HG03432 (cell line): ENCODE data around the gene EIF2AK3.
"Not testable (repeated sequence)": the region's sequence is repeated elsewhere in the genome, so short reads cannot be mapped to it uniquely, and the experiment has no call there.

Experiments
- ATAC-seq: cut with Tn5 transposase; IDR thresholded peaks from one replicate; pipeline ENCODE4 v1.9.1; 2021; ENCODE audit warnings: mild to moderate bottlenecking, moderate library complexity; ENCODE audit not compliant: unreplicated experiment

EIF2AK3 gene

DNA sequence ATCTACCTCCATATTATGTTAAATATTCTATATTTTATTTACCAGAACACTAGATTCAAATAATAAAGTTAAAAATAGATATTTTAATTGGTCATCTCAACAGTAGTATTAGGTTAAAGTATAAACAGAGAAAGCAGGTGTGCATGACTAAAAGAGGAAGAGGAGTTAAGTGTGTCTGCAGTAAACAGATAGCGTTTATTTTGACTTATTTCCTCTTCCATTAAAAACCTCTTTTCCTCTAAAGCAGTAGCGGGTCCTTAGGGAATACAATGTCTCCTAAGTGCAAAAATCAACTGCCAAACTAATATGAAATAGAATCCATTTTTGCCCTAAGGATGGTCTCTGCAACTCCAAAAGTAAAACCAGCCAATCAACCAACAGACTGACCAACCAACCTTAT, 27.7 kb downstream of the EIF2AK3 start:
- ATAC-seq, result no peak

DNA sequence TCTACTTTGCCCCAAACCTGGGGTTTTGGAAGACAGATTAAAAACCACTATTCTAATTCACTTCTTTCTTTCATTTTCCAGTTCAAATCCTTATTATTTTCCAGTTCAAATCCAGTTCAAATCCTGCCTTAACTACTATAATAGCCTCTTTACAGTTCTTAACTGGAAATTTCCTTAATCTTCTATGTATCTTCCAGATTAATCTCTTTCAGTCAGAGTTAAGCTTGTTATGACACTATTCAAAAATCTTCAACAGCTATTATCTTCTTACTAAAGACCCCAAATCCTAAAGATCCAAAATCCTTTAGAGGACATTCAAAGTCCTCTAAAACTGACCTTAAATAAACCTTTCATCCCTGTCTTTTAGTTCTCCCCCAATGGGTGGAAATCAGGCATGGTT, 30.1 kb downstream of the EIF2AK3 start:
- ATAC-seq, result no peak

DNA sequence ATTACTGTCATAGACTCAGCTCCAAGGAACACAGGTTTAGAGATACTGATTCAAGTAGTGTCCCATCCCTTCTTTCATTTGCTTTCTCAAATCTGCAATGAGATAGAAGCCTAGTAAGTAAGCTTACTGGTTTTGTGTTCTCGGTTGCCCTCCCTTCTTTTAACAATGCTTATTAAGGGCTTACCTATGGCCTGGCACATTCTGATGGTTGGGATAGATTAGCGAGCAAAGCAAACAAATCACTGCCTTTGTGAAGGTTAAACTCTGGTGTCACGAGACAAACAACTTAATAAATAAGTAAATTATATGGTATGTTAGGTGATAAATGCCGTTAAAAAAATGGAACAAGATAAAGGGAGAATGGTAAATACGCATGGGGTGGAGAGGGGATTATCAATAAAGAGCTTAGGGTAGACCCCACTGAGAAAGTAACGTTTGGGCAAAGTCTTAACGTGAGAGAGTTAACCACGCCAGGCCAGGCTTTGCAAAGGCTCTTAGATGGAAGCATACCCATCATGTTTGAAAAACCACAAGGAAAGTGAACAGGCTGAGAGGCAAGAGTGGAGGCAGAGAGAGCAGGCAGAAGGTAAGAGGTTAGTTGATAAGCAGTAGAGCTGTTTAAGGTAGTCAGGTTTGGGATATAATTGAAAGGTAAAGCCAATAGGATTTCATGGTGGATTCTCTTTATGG, 31.0 kb downstream of the EIF2AK3 start:
- no peak for ATAC-seq

DNA sequence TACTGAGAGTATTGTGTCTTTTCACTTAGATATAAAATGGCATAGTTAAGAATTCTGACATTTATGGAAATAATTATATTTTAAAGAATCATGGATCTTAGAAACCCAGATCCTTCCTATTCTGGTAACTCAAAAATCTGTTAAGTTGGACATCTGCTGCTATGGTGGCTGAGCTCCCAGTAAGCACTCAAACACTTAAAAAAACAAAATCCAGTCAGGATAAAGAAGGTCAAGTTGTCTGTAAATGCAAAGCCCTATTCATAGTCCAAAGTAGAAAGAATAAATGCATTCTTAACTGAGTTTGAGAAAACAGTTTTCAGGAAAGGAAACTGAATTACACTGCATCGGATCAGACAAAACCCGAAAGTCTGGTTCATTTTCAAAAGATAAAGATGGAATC, 35.6 kb downstream of the EIF2AK3 start:
- ATAC-seq, result no peak

DNA sequence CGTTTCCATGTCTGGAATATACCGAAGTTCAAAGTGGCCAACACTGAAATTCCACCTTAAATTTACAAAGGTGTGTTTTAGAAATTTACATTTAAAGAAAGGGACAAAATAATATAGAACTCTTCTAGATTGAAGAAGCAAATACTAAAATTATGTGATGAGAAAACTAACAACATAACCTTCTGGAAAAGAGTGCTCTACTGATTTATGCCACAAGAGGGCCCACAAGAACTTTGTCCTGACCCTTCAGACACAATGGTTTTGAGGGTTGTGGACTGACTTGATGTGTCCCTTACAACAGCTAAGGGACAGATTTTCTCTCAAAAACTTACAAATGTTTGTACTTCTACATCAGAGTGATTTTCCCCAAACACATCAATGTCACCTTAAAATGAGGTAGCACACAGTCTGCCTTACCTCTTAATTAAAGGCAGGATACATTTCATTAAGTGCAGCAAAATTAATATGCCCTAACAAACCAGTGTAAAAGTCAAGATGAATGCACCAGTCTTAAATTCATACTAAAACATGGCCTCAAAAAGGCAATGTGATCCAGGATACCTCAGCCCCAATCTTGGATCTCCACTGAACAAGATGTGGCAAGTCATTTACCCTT, 36.2 kb downstream of the EIF2AK3 start:
- ATAC-seq, result peak; percentile 82

DNA sequence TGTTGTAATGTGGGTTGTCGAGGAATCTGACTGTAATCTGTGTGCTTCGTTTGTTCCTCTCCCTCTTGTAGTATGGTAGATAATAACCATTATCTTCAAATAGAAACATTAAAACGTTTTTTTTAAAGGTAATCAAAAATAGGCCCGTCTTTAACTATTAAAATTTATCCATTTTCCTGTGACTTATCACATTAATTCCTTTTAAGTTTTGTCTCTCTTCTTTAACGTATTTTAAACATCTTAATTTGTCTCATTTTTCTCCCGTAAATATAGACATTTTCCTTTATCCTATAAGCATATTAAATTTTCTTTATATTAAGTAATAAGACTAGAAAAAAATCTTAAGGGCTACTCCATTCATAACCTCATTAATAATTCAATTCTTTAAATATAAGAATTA, 41.3 kb downstream of the EIF2AK3 start:
- no peak for ATAC-seq

DNA sequence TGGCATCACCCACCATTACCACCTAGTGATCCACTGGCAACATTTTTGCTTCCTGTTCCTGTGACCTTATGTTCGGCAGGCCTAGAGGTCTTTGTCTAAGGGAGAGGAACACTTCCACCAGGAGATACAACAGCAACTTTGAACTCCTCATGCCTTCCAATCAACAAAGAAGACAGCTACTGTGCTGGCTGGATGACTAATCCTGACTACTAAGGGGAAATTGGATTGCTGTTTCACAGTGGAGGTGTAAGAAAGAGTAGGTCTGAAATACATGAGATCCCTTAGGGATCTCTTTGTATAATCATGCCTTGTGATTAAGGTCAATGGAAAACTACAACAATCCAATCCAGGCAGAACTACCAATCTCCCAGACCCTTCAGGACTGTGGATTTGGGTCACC, 45.2 kb downstream of the EIF2AK3 start:
- no peak for ATAC-seq

DNA sequence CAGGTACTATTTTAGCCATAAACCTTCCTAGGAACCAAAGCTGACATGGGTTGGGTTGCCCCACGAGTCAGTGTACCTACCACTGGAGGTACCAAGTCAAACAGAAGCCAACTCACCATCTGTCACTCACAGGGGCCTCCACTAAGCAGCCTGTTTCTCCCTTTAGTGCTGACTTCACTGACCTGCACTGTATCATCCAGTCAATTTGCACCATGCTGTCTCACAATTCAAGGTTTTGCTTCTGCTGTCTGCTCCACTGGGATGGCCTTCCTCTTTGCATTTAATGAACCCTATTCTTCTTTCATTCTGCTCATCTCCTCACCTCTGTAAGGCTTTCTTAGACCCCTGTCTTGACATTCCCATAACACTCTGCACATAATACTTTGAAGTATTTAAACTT, 47.2 kb downstream of the EIF2AK3 start:
- no peak for ATAC-seq

DNA sequence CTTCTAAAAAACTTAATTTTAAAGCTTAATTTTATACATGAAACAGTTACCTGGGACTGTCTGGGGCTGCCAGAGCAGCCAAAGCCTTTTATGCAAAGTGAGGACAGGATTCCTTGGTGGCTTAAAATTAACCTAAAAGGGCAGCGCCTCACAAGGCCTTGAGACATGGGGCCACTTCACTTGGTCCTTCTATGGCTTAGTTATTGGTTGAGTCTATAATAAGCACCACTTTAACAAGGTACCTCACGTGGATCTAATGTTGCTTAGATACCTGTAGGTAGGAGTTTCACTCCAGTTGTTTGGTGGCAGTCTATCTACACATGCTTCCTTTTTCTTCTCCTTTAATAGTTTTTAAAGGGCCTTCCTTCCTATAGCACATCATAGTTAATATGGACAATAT, 51.6 kb downstream of the EIF2AK3 start:
- no peak for ATAC-seq

DNA sequence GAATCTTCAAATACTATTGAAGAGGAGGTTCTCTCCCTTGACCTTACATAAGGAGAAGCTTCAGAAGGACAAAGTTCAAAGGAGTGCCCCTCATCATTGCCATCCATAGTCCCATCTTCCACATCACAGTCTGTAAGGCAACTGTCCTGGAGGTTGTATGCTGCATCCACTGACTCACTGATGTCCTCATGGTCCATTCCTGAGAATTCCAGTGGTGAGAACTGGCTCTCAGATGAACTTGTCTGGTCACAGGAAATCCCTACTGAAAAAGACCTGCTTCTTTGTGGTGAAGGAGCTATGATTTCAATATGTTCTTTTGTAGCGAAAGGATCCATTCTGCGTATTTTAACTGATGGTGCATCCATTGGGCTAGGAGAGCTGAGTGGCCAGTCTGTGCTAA, 52.2 kb downstream of the EIF2AK3 start:
- no peak for ATAC-seq

DNA sequence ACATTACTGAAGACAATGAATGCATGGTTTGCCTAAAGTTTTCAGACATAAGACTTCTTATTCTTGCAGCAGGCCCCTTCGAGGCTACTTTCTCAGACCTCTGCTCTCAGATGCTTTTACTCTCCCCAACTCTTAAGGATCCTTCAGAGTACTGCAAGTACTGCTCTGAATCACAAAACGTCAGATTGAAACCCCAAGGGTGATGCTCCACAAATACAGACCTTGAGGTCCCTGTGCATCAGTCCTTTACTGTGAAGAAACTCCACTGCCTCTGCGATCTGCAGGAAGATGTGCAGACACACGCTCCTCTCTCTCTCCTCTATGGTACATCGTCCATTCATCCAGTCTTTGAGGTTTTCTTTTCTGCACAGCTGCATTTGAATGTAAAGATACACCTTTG, 52.8 kb downstream of the EIF2AK3 start:
- ATAC-seq, result peak; percentile 95

DNA sequence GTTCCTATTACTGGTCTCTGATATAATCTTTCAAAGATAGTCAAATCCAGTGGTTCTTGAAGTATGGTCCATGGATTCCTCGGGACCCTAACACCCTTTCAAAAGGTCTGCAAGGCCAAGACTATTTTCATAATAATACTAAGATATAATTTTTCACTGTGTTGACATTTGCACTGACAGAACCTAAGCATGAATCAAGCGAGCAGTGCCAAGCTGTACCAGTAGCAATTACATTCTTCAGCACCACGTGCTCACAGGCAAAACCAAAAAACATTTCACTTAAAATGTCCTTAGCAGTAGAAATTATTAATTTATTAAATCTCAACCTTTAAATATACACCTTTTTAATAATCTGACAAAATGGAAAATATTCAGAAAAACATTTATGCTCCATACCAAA, 59.1 kb downstream of the EIF2AK3 start:
- ATAC-seq, result no peak

DNA sequence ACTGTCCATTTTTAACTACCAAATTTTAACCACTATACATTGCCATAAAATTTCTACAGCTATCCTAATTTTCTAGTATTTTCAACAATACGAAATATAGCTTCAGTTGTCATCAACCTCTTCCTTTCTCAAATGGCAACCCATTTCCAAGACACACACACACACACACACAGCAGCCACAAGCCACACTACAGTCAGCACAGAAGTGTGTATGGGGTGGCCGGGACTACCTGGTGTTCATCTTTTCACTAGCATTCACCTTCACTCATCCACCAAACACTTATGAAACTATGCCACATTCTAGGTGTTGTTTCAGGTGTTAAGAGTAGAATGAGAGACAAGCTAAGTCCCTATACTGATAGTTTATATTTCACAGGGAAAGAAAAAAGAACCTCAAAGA, 62.9 kb downstream of the EIF2AK3 start:
- ATAC-seq, result no peak

DNA sequence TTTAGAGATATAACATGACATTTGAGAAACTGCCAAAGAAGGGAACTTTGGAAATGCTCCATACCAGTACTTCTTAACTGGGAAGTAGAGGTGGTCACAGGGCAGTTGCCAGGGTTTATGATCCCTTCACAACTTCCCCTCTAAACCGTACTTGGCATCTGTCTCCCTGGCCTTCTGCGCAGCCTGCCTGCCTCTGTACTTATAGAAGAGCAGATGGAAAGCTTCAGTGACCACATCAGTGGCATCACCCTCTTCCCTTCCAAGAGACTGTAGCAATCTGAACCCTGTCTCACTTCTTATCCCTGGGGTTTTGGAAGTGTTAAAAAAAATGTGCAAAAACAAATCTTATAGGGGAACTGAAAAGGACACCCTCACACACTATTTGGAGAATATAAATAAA, 64.1 kb downstream of the EIF2AK3 start:
- no peak for ATAC-seq

DNA sequence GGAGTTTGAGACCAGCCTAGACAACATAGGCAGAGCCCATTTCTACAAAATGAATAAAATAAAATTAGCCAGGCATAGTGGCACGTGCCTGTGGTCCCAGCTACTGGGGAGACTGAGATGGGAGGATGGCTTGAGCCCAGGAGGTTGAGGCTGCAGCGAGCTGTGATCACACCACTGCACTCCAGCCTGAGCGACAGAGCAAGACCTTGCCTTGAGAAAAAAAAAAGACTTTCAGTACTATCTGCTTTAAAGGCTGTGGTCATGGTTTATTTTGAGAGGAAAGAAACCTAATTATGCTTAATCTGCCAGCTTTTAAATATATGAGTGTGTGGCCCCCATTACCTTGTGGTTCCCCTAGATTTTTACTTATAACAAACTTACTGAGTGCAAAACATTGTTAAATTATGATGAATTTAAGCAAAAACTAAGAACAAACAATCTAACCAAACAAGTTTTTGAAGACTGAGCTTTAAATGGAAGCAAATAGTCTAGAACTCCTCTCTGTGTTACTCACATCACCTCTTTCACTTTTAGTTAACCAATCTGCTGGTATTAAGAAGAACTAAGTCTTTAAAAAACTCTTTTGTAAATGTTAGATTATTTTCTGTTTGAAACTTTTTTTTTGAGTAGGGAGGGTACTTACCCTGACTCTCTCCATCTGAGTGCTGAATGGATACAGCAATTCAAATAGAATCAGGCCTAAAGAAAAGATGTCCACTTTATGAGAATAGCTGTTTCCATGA, 65.4 kb downstream of the EIF2AK3 start:
- ATAC-seq, result peak; percentile 80

DNA sequence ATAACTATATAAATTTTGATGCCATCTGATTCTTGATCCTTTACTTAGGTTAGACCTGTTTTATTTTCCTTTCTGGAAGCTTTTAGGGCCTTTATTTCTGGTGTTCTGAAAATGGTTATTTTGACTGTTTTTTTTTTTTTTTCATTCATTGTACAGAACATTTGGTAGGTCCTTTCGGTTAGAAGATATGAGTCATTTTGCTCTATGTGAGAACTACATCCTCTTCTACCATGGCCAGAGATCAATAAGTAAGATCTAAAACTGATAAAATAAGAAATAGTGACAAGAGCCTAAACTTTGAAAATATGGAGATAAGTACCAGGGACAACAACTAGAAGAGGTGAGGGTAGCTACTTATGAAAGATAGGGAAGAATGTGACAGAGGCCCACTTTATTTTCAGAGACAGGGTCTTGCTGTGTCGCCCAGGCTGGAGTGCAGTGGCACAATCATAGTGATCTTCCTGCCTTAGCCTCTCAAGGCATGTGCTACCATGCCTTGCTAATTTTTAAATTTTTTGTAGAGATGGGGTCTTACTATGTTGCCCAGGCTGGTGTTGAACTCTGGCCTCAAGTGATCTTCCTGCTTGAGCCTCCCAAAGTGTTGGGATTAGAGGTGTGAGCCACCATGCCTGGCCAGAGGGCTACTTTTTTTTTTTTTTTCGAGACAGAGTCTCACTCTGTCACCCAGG, 66.5 kb downstream of the EIF2AK3 start:
- ATAC-seq, result peak; percentile 32

DNA sequence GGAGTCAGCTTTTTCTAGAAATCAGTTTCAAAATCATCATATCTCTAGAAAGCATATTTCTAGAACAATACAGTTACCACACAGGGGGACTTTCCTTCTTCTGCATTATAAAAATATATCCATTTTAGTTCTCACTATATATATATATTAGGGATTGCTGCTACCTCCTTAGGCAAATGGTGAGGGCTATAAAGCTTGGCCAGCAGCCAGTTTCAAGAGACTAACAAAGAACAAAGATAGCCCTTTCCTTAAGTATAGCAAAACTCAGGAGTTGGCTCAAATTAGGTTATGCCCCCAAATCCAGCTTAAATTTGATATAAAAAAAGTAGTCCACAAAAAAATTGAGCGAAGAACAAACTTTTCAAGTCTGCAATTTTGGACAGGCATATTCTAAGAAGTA, 70.0 kb downstream of the EIF2AK3 start:
- ATAC-seq, result no peak

DNA sequence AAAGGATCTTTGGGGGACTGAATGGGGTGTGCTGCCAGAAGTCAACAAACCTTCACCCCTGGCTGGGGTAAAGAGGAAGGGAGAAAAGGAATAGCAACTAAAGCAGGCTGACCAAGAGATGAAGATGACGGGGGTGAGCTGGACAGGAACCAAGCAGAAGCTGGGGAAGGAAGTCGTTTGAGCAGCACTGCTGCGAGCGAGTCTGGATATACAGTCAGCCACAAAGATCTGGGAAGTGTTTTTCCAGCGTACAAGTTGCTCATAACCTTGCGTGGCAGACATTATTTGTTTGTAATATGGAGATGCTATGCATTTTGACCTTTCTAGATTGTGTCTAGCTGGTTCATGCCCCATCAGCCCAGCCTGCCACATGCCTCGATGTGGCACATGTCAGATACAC, 71.2 kb downstream of the EIF2AK3 start:
- no peak for ATAC-seq

DNA sequence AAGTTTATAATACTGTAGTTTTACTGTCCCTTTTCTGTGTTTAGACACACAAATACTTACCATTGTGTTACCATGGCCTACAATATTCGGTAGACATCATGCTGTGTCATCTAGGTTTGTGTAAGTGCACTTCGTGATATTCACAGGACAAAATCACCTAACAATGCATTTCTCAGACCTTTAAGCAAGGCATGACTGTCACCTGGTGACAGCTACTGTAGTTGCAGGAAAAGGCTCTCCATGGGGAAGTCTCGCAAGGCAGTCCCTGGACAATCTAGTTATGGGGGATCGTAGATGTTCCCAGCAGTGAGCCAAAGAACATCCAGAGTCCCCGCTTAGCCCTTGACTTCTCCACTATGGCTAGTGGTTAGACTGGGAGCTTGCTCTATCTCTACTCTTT, 73.1 kb downstream of the EIF2AK3 start:
- no peak for ATAC-seq

DNA sequence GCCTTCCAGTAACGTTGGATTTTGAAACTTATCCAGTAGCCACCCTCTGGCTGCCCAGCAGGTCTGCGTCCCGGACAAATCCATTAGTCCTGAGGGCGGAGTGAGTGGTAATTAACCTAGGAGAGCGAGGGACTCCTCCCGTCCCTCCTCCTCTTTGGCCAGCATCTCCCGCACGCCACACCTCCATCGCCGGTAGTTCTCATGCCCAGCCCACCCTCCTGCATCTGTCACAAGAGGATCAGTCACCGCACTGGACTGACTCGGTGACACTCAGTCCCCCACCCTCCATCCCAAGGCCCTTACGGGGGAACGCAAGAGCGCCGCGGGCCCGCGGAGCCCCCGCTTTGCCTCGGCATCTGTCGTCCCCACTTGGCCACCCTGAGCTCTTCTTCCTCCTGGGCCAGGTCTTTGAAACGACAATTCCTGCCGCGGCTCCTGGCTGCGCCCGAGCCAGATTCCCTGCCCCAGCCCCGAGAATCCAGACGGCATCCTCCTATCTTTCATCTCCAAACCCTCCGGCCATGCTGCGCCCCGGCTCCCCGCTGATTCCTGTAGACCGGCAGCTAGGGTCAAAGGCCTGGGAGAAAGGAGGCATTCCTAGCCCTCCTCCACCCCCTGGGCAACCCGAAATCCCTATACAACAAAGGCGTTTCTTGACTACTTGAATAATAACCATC, 77.5 kb downstream of the EIF2AK3 start:
- no peak for ATAC-seq

DNA sequence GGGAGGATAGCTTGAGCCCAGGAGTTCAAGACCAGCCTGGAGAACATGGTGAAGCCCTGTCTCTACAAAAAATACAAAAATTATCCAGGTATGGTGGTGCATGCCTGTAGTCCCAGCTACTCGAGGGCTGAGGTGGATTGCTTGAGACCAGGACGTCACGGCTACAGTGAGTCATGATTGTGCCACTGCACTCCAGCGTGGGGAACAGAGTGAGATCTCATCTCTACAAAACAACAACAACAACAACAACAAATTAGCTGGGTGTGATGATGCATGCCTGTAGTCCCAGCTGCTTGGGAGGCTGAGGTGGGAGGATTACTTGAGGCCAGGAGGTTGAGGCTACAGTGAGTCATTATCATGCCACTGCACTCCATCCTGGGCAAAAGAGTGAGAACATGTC, 81.0 kb downstream of the EIF2AK3 start:
- ATAC-seq, result not testable (repeated sequence)
